VCaP (cell line): ENCODE measurements around the gene TMEM35A.

Experiments
- H3K27ac ChIP-seq: fragments of 450-650 bp; 2 replicates; pipeline ENCODE4 v1.5.1; 2017
- TF ChIP-seq, protein P1 (sequence below): fragments of 450-650 bp; conservative IDR thresholded peaks from 2 replicates; pipeline ENCODE4 v1.5.1; 2017; ENCODE audit warnings: mild to moderate bottlenecking, moderate library complexity

The TMEM35A gene

DNA sequence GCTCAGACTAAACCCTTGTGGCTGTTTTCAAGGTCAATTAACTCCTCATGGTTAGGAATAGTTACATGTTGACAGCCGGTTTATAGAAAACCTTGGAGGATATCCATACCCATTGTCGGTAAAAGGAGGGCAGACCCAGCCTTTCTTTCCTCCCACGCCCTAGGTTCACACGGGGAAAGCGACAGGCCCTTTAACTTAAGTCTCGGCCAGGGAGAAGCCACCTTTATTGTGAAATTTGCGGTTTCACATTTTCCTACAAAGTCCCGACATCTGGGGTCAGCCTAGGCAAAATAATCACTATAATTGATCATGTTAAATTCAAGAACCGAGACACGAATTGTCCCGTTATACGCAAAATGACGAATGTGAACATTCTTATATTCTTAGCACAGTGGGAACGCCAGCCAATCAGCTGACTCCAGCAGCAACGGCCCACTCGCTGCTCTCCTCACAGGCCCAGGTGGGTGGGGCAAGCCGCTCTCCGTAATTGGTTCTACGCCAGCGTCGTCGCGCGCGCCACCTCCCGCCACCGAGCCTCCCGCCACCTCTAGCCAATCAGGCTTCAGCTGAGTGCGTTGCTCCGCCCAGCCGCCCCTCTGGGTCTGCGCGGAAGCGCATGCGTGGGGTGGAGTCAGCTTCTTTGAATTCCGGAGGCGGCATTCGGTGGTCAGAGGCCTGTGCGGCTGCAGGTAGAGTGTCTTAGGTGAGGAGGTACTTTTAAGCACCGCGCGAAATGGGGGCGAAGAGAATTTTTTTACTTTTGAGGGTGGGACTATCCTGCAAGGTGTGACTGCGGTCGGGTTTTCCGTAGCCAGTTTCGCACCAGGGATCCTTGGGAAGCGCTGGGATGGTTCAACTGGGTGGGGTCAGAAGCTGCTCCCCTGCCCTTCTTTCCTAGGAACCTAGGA is 19.1 kb downstream of the TMEM35A start, which contains the start of gene CENPI:
Gene CENPI (plus strand): TSS at position 659 of the 908 bp plus-strand sequence. CDS start 2,867 bp downstream, outside the sequence.
- TF ChIP-seq, protein P1, sequence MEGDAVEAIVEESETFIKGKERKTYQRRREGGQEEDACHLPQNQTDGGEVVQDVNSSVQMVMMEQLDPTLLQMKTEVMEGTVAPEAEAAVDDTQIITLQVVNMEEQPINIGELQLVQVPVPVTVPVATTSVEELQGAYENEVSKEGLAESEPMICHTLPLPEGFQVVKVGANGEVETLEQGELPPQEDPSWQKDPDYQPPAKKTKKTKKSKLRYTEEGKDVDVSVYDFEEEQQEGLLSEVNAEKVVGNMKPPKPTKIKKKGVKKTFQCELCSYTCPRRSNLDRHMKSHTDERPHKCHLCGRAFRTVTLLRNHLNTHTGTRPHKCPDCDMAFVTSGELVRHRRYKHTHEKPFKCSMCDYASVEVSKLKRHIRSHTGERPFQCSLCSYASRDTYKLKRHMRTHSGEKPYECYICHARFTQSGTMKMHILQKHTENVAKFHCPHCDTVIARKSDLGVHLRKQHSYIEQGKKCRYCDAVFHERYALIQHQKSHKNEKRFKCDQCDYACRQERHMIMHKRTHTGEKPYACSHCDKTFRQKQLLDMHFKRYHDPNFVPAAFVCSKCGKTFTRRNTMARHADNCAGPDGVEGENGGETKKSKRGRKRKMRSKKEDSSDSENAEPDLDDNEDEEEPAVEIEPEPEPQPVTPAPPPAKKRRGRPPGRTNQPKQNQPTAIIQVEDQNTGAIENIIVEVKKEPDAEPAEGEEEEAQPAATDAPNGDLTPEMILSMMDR, result no peak
- H3K27ac ChIP-seq, result no peak within 1 kb of the TSS

DNA sequence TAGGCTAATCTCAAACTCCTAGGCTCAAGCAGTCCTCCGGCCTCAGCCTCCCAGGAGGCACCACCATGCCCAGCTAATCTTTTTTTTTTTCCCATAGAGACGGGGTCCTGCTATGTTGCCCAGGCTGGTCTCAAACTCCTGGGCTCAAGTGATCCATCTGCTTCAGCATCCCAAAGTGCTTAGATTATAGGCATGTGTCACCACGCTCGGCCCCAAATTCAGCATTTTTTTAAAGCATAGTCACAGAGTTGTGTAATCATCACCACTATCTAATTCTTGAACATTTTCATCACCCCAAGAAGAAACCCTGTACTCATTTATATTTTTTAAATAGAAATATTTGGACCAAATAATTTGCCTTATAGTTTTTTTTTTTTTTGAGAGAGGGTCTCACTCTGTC is 29.6 kb downstream of the TMEM35A start:
- TF ChIP-seq, protein P1, result no peak
- no peak overlapping the region for H3K27ac ChIP-seq

DNA sequence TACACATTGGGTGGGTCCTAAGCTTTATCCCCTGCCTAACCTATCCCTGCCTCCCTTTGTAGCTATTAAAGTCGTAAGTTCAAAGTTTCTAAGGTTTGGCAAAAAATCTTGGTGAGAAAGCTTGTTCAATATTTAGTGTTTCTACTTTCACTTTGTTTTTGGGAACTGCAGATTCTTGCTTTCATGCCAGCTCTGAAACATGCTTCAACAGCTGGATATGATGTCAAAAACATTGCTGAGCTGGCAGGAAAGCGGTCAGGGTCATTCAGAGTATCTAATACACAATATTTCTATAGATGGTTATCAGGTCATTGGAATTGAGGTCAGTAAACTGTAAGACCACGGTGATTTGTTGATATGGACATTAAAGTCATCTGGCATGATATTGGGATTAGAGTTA is 39.0 kb downstream of the TMEM35A start:
- no peak overlapping the region for H3K27ac ChIP-seq
- TF ChIP-seq, protein P1, result no peak

DNA sequence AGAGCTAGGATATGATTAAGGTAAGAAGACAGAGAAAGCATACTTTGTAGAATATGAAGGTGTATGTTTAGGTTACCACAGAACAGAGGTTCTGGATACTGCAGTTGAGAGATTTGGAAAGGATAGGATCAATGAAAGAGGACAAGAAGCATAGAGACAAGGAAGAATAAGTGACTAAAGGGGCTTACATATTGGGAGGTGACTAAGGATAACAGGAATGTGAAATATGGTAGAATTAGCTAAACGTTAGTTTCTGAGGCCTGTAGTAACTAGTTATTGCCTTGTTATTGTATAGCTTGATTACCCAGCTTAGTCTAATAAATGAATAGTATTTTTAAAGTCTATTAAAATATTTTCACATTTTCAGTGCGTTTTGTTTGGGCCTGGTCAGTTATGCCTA is 57.6 kb downstream of the TMEM35A start:
- TF ChIP-seq, protein P1, result no peak
- H3K27ac ChIP-seq, result no peak overlapping the region
